ENCODE measurements around the gene ADGRF5.

DNA sequence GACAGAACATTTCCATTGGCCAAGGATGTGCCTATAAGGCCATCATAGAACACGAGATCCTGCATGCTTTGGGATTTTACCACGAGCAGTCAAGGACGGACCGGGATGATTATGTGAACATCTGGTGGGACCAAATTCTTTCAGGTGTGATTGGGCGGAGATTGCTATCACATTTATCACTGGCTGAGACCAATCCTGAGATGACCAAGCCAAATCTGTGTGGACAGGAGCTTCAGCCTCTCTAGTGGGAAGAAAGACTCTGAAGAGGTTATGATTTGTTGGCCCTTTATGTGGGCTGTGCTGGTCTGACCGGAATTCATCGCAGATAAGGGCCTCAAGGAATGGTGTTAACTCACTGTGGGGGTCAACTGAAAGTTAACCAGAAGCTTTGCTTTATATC is 102.2 kb downstream of the ADGRF5 start:
- TF ChIP-seq, protein P1, sequence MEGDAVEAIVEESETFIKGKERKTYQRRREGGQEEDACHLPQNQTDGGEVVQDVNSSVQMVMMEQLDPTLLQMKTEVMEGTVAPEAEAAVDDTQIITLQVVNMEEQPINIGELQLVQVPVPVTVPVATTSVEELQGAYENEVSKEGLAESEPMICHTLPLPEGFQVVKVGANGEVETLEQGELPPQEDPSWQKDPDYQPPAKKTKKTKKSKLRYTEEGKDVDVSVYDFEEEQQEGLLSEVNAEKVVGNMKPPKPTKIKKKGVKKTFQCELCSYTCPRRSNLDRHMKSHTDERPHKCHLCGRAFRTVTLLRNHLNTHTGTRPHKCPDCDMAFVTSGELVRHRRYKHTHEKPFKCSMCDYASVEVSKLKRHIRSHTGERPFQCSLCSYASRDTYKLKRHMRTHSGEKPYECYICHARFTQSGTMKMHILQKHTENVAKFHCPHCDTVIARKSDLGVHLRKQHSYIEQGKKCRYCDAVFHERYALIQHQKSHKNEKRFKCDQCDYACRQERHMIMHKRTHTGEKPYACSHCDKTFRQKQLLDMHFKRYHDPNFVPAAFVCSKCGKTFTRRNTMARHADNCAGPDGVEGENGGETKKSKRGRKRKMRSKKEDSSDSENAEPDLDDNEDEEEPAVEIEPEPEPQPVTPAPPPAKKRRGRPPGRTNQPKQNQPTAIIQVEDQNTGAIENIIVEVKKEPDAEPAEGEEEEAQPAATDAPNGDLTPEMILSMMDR (IDR thresholded peaks at IDR 0.05) = no peak
- TF ChIP-seq ZFX (IDR thresholded peaks at IDR 0.05; ENCODE audit: borderline replicate concordance) = no peak

All from 22Rv1 (cell line).